K562 treated with DMSO at 1 percent for 12 hours (cell line): Measurements from ENCODE around the gene DMRTC2. TPM values are rescaled to one million over a fixed set of nuclear protein-coding genes. Genes with fewer than 3 reads are reported as not detected.

Experiments
- total RNA-seq: library from RNA; unstranded; fragments of 300-600 nt; gene quantifications from 2 replicates; pipeline ENCODE4 v1.2.3, GENCODE V29; 2022; ENCODE audit not compliant: insufficient read depth

The DMRTC2 gene
- not detected in 2 replicates for total RNA-seq

DNA sequence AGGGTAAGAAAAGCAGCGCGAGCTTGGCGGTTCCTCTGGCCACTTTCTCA lies at the start of gene DMRTC2:
TSS of gene DMRTC2 (plus strand) at position 42 of the 50 bp plus-strand sequence. CDS start 2,387 bp downstream, outside the sequence.

DNA sequence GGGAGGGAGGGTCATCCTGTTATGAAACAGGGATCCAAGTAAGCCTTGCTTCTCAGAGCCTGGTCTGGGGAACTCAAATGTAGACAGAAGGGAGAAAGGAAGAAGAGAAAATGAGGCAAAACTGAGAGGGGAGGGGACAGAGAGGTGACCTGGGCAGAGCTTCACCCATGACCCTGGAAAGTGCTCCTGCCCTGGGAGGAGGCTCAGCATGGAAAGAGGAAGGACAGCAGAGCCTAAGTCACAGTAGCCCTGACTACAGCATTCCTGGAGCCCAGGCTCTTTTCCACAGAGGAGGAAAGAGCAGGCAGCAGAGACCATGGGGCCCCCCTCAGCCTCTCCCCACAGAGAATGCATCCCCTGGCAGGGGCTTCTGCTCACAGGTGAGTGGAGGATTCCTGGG lies 48.5 kb upstream of the DMRTC2 start, which contains the start of gene CEACAM3:
TSS of gene CEACAM3 (plus strand) at position 226 of the 400 bp plus-strand sequence. CDS start at position 317, 91 bp downstream.

DNA sequence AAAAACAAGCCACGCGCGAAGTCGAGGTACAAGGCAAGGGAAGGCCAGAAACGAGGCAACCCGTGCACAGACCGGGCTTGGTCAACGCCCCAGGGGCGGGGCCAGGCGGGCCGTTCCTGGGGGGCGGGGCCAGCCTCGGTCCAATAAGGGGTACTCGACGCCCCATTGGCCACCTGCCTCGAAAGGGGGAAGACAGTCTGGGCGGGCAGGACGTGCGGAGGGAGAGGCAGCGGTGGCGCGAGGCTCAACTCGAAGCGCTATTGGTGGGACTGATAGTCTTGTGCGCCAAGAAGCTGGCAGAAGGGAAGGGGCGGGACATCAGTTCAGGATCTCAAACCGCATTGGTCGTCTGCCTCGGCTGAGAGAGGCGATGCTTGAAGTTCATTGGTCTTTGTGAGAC lies 241 bp upstream of the DMRTC2 start, which contains the start of gene LYPD4:
TSS of gene LYPD4 (minus strand) at position 83 of the 400 bp plus-strand sequence. CDS start 5,398 bp downstream, outside the sequence.

DNA sequence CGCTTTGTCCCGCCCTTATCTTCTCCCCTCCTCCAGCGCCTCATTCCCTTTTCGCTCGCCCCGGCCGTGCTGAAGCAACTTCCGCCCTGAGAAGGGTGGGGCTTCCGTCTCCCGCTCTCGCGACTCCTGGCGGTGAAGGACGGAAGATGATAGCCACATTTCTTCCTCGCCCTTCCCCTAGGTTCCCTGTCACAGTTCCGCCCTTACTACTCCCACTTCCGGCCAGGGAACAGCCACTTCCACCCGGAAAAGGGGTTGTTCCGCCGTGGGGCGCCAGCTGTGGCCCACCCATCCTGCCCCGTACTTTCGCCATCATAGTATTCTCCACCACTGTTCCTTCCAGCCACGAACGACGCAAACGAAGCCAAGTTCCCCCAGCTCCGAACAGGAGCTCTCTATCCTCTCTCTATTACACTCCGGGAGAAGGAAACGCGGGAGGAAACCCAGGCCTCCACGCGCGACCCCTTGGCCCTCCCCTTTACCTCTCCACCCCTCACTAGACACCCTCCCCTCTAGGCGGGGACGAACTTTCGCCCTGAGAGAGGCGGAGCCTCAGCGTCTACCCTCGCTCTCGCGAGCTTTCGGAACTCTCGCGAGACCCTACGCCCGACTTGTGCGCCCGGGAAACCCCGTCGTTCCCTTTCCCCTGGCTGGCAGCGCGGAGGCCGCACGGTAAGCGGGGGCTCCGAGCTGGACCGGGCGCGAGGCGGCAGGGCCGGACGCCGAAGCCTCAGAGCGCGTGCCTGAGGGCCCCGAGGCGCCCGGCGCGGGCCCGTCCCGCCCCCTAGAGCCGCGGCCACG lies 15.0 kb downstream of the DMRTC2 start, which contains the start of gene RPS19:
TSS of gene RPS19 (plus strand) at position 638 of the 801 bp plus-strand sequence. CDS start 520 bp downstream, outside the sequence.

DNA sequence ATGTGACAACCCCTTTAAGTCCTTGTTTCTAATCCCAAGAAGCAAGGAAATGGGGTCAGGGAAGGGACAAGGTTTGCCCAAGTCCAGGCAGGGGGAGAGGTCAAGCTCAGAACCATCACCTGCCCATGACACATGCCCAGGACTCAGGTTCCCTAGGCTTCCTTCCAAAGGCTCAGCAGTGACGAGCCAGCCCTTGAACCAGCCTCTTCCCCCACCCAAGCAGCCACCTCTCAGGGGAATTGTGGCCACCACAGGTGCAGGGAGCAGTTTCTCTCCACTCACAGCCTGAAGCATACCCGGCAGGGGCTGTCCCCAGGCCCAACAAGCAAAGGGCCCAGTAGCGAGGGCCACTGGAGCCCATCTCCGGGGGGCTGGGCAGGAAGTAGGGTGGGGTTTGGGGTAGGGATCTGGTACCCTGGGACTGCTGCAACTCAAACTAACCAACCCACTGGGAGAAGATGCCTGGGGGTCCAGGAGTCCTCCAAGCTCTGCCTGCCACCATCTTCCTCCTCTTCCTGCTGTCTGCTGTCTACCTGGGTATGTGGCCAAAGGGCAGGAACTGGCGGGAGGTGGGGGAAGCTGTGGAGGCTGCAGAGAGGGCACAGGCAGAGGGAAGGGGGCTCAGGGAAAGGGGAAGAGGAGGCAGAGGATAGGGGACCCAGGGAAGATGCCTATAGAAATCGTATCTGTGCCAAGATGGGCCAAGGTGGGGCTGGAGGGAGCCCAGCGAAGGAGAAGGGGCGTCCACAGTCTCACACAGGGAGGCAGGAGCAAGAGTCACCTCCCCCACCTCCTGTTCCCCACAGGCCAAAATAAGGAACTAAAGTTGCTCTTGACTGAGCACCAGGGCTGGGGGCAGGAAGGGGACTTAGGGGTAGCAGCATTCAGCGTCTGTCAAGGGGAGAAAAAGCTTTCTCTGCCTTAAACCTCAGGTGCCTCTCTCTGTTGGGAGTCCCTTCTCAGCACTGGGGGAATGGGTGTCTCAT lies 32.3 kb downstream of the DMRTC2 start, which contains the start of gene CD79A:
TSS of gene CD79A (plus strand) at position 433 of the 986 bp plus-strand sequence. CDS start at position 459, 26 bp downstream.

DNA sequence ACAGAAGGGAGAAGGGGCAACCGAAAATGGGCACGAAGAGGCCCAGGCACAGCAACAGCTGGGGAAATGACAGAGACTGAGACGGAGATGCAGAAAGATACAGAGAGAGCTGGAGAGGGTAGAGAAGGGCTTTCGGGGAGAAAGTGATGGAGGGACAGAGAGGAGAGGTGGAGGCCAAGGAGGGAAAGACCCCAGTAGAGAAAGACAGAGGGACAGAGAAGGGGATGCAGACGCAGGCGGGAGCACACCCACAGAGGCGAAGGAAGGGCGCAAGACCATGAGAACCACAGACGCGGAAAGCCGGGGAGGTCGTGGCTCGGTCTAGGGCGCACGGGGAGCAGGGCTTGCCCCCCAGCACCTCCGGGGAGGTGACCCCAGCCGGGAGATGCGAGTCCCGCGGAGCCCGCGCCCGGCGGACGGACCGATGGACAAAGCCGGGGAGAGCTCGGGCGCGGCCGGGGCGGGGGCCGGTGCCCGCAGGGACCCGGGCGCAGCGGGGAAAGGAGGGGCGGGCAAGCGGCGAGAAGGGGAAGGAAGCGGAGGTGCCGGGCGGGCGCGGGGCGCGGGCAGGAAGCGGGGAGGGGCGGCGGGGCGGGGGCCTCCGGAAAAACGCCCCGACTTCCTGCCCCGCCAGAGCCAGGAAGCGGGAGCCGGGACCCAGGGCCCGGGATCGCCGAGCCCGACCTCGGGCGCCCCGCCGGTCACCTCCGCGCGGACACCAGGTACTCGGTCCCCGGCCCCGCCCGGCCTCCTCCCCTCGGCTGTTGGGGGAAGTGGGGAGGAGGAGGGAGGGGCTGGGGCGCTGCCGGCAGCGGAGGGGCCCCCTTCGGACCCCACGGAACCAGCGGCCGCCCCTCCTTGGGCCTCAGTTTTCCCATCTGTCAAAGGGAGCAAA lies 38.0 kb downstream of the DMRTC2 start, which contains the start of gene ARHGEF1:
TSS of gene ARHGEF1 (plus strand) at position 617 of the 895 bp plus-strand sequence. CDS start 4,899 bp downstream, outside the sequence.

Other genes with a start within 250 kb of the DMRTC2 start
- gene CEACAM4, start 218.0 kb upstream of the DMRTC2 start, total RNA-seq: not detected in 2 replicates
- not detected in 2 replicates for gene CEACAM7, start 156.8 kb upstream of the DMRTC2 start, total RNA-seq
- gene CEACAM5, start 136.4 kb upstream of the DMRTC2 start, total RNA-seq: not detected in 2 replicates
- not detected in 2 replicates for gene CEACAM6, start 89.5 kb upstream of the DMRTC2 start, total RNA-seq
- not detected in 2 replicates for gene CEACAM3, start 48.5 kb upstream of the DMRTC2 start, total RNA-seq
- gene LYPD4, start 359 bp upstream of the DMRTC2 start, total RNA-seq: not detected in 2 replicates
- 3,742 and 5,945 TPM in 2 replicates for gene RPS19, start 15.2 kb downstream of the DMRTC2 start, total RNA-seq
- gene CD79A, start 32.2 kb downstream of the DMRTC2 start, total RNA-seq: not detected in 2 replicates
- gene ARHGEF1, start 38.1 kb downstream of the DMRTC2 start, total RNA-seq: 83.2 and 94.1 TPM in 2 replicates
- 0.41 and 0.53 TPM in 2 replicates for gene ERFL, start 83.4 kb downstream of the DMRTC2 start, total RNA-seq
- 140 and 218 TPM in 2 replicates for gene RABAC1, start 114.3 kb downstream of the DMRTC2 start, total RNA-seq
- 0.70 and 0.97 TPM in 2 replicates for gene ATP1A3, start 149.2 kb downstream of the DMRTC2 start, total RNA-seq
- gene GRIK5, start 225.2 kb downstream of the DMRTC2 start, total RNA-seq: 2.1 and 4.2 TPM in 2 replicates
- 16.1 and 22.8 TPM in 2 replicates for gene ZNF574, start 231.1 kb downstream of the DMRTC2 start, total RNA-seq